Motor neuron (in vitro differentiated cells): ENCODE results near the gene OR5B2. TPM values are rescaled to one million over a fixed set of nuclear protein-coding genes. Genes with fewer than 3 reads are reported as not detected.
"Not testable (repeated sequence)": the region's sequence is repeated elsewhere in the genome, so short reads cannot be mapped to it uniquely, and the experiment has no call there.

Source experiments
- ATAC-seq, 8 experiments: fragments of 200-7000 bp; cut with Tn5 transposase; replicated peaks in 6 of 8; 2 replicates each; pipeline ENCODE4 v1.8.0; 2021; ENCODE audit warnings: mild to moderate bottlenecking in 8 of 8, moderate library complexity in 8 of 8
- H3K27ac ChIP-seq, 2 donors: fragments of 250-450 bp; sonication (Bioruptor Pico); 2 replicates each; pipeline ENCODE4 v1.9.0; 2021; ENCODE audit warnings: antibody characterized with exemption in 2 of 2, mild to moderate bottlenecking in 2 of 2, moderate library complexity in 1 of 2
- H3K4me1 ChIP-seq, 2 donors: fragments of 250-450 bp; sonication (Bioruptor Pico); replicated peaks in 1 of 2; 2 replicates each; pipeline ENCODE4 v1.6.1; 2021; ENCODE audit warnings: antibody characterized with exemption in 2 of 2, mild to moderate bottlenecking in 2 of 2, moderate library complexity in 1 of 2
- H3K4me3 ChIP-seq, 5 donors: fragments of 250-450 bp; sonication (Bioruptor Pico); 2 replicates each; pipeline ENCODE4 v1.9.0; 2021; ENCODE audit warnings: antibody characterized with exemption in 5 of 5, mild to moderate bottlenecking in 5 of 5, moderate library complexity in 4 of 5
- WGBS, 10 experiments: fragments of 450-650 bp; shearing (Covaris generic); methylation state at CpG; one replicate each; pipeline ENCODE4 v1.0.0; 2022; 5-methylcytosine and 5-hydroxymethylcytosine counted together
- in situ Hi-C, 9 experiments: fragments of 400-800 bp; cut with MboI; loops; one replicate each; pipeline ENCODE4 v1.15.0; 2021; ENCODE audit warnings: low sequenced_read_pairs in 9 of 9, low pct_unique_long_range_greater_than_20kb in 2 of 9; ENCODE audit not compliant: unreplicated experiment in 9 of 9
- total RNA-seq, 8 experiments: library from RNA; unstranded; fragments of 300-600 nt; gene quantifications; 2 replicates each; pipeline versions ENCODE4 v1.2.3 to v1.2.4, GENCODE V29; 2022

Gene OR5B2
- under 1 TPM in 2 of 8 experiments, not detected in 6; 0.08 to 0.71 TPM for total RNA-seq

DNA sequence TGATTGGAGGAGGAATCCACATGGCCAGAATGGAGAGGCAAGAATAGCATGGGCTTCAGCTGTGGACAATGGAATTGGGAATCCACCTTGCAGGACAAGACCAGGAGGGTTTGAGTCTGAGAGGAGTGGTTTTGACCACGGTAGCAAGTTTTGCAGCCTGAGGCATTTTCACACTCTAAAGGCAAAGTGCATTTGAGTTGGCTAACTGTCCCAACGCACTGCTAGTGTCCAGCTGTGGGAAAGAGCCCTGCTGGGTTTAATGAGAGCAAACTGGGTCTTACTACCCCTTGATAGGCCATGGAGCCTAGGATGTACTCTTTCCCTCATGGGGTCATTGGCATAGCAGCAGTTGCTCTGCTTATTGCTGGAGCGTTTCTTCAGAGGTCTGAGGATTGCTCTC is at the start of gene OR5B2:
OR5B2 (minus strand) TSS at position 101 of the 400 bp plus-strand sequence. CDS start 4,860 bp downstream, outside the sequence.
- Histone ChIP-seq H3K4me3 (no peak within 1 kb of the TSS), H3K27ac (no peak within 1 kb of the TSS), H3K4me1 (no peaks in the 10 kb centered on the region)
- ATAC-seq: no peak
- in situ Hi-C loops: no loop called here
- WGBS, 10 experiments: 13 to 71% (median 37%) methylated on average over 1 to 3 of the region's 3 CpGs; no CpG with 5 or more reads in 3 of the 10 experiments

DNA sequence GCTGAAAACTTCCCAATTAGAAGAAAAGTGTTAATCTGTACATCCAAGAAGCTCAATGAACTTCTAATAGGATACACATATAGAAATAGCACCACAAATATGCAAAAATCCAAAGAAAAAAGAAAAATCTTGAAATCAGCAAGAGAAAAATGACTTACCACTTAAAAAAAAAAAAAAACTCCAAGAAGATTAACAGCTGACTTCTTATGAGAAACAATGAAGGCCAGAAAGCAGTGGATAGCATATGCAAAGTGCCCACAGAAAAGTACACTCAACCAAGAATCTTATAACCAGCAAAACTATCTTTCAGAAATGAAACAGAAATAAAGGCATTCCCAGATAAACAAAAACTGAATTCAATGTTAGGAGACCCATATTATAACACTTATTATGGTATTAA is 44.0 kb upstream of the OR5B2 start:
- ATAC-seq: no peak
- in situ Hi-C loops: no loop called here
- no peak overlapping the region for H3K4me3 ChIP-seq
- no peaks in the 10 kb centered on the region for H3K4me1 ChIP-seq
- no peak overlapping the region for H3K27ac ChIP-seq

DNA sequence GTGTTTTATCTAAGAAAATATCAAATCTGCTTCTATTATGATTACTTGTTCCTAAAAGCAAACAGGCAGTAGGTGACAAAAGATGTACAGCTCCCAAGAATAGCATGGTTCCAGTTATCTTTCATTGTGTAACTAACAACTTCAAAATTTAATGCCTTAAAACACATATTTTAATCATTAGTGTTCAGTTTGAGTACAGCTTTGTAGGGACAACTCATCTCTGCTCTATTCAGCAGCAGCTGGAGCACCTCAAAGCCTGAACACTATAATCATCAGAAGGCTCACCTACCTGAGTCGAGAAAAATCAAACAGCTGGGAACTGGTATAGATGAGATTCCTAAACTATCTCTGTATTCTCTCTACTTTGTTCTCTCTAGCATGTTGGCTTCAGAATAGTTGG is 38.4 kb upstream of the OR5B2 start:
- in situ Hi-C loops: no loop called here
- Histone ChIP-seq H3K27ac (no peak overlapping the region), H3K4me3 (no peak overlapping the region), H3K4me1 (no peaks in the 10 kb centered on the region)
- no peak for ATAC-seq
- WGBS, 10 experiments: 14 to 100% (median 83%) methylated on average over 1 of the region's 1 CpG; no CpG with 5 or more reads in 5 of the 10 experiments

DNA sequence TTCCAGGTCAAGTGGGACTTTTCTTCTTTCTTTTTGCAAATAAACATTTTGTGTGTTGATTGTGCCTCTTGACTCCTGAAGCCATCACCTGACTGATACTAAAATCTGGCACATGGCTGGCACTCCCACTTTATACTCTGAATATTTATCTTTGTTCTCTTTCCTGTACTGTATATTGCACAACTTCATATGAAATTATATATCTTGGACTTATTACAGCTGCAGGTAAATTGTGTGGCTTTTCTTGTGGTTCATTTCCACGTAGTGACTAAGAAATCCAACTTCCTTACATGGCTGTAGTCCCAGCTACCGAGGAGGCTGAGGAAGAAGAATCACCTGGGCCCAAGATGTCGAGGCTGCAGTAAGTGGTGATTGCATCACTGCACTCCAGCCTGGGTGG is 37.8 kb upstream of the OR5B2 start:
- Histone ChIP-seq H3K4me1 (no peaks in the 10 kb centered on the region), H3K27ac (no peak overlapping the region), H3K4me3 (no peak overlapping the region)
- in situ Hi-C loops: no loop called here
- WGBS, 10 experiments: 0 to 83% (median 41%) methylated on average over 1 to 3 of the region's 3 CpGs
- no peak for ATAC-seq

DNA sequence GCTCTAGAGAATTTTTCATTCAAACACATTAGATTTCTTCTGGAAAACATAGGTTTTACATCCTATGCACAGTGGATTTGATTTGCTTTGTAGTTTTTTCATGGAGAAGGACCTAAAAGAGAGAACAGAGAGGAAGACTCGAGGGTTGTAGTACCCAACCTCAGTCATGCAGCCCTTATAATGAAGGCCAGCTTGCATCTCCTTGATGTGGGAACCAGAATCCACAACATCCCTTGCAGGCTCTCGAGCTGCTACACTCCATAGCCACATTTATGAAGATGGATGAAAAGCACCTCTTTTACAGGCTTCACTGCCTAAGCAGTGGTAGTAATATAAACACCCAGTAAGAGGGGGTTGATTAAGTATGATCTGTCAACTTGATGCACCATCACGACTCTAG is 23.7 kb upstream of the OR5B2 start:
- no peak overlapping the region for H3K27ac ChIP-seq
- ATAC-seq: no peak
- in situ Hi-C loops: no loop called here

DNA sequence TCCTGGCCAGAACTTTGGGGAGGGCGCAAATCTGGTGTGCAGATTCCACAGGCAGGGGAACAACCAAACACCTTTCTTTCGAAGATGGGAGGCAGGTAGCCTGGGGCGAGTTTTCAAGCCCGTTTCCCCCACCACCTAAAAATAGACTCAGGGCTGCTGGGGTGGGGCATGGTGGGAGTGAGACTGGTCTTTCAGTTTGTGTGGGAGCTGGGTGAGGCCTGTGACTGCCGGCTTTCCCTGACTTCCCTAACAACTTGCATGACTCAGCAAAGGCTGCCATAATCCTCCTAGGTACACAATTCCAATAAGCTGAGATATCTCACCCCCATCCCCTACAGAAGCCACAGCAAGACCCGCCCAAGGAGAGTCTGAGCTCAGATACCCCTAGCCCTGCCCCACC is 18.4 kb upstream of the OR5B2 start:
- peak in 1 of 8 experiments; percentile 49 for ATAC-seq
- Histone ChIP-seq H3K27ac (no peak overlapping the region), H3K4me1 (no peaks in the 10 kb centered on the region), H3K4me3 (no peak overlapping the region)
- WGBS, 10 experiments: 0 to 73% (median 58%) methylated on average over 1 to 5 of the region's 6 CpGs; no CpG with 5 or more reads in 4 of the 10 experiments
- in situ Hi-C loops: no loop called here

More for the DNA sequence above, 23.7 kb upstream of the OR5B2 start:
- no peaks in the 10 kb centered on the region for H3K4me1 ChIP-seq
- WGBS, 10 experiments: 0 to 100% (median 48%) methylated on average over 1 to 3 of the region's 3 CpGs
- H3K4me3 ChIP-seq: no peak overlapping the region

DNA sequence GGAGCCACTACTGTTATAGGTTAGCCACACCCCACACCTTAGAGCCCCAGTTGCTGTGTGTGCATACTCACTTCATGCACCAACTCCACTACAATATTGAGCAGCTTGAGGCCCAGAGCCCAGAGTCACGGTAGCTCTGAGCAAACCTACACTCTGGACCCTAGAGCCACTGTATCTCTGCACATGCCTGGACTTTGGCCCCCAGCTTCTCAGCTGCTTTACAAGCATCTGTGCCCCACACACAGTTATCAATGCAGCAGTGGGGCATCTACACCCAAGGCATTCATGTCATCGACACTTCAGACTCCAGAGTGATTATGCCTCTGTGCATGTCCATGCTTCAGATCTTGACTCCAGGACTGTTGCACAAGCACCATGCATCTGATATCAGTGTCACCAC is 16.4 kb upstream of the OR5B2 start:
- H3K27ac ChIP-seq: no peak overlapping the region
- no peak for ATAC-seq
- H3K4me1 ChIP-seq: no peaks in the 10 kb centered on the region
- 75 to 93% (median 80%) methylated on average over 1 to 2 of the region's 2 CpGs; no CpG with 5 or more reads in 6 of the 10 experiments for WGBS, 10 experiments
- no peak overlapping the region for H3K4me3 ChIP-seq
- in situ Hi-C loops: no loop called here

DNA sequence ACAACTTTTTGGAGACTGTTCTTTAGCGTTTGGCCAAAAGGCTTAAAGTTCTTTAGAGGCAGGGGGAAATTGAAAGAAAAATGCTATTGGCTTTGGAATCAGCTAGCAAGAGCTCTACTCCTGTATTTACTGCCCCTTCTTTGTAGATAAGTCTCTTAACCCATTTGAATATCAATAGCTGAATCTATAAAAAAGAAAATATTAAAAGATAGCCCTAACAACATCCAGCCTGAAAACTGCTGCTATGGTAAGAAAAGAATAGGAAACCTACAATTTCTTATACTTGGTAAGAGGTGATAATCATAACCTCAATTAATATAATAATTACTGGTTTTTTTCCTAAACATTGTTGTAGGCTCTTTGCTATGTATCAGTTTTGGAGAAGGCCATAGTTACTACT is 14.2 kb upstream of the OR5B2 start, which contains the start of gene OR5B12:
OR5B12 (minus strand) TSS at position 101 of the 400 bp plus-strand sequence. CDS start 2,085 bp downstream, outside the sequence.
- WGBS, 10 experiments: 0 to 94% (median 88%) methylated on average over 1 of the region's 1 CpG; no CpG with 5 or more reads in 1 of the 10 experiments
- in situ Hi-C loops: no loop called here
- Histone ChIP-seq H3K4me1 (no peaks in the 10 kb centered on the region), H3K27ac (no peak within 1 kb of the TSS), H3K4me3 (no peak within 1 kb of the TSS)
- ATAC-seq: no peak

DNA sequence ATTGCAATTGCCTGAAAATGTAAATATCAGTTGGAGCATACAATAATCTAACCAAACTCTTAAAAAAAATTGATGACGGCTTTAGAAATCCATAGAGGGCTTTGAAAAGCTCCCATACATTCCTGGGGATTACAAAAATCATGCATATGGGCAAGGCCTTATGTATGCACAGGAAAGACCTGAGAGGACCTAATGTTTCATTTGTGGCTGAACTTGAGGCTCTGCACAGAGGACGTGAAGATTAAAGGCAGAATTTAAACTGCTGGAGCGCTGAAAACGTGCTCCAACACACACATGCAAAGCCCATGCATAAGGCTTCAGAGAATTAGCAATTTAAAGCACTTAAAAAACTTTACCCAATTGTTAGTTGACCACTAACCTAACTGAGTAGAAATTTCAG is 10.6 kb upstream of the OR5B2 start:
- WGBS, 10 experiments: 0 to 61% (median 25%) methylated on average over 2 to 4 of the region's 4 CpGs; no CpG with 5 or more reads in 1 of the 10 experiments
- no peak overlapping the region for H3K4me3 ChIP-seq
- no peak overlapping the region for H3K27ac ChIP-seq
- peak in 3 of 8 experiments; percentile 46 to 89 (median 60) for ATAC-seq
- H3K4me1 ChIP-seq: no peaks in the 10 kb centered on the region
- in situ Hi-C loops: no loop called here

DNA sequence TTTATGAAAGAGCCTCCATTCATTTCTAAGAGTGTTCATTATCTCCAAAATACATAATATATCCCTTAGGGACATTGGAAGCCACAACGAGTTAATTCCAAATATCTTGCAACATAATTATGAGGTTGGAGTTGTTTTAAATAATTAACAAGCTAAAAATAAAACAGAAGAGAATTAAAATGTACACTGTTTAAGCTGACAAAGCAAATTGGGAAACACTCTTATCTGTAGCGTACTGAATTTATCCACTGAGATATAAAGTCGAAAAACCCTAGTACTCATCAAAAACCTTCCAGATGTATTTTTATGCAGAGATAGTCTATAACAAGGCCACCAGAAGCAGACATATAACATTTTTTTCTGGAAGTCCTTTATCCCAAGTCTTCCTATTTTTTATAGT is 6.3 kb upstream of the OR5B2 start:
- in situ Hi-C loops: no loop called here
- 18 to 96% (median 69%) methylated on average over 2 to 3 of the region's 3 CpGs; no CpG with 5 or more reads in 1 of the 10 experiments for WGBS, 10 experiments
- H3K4me1 ChIP-seq: no peaks in the 10 kb centered on the region
- no peak overlapping the region for H3K27ac ChIP-seq
- no peak overlapping the region for H3K4me3 ChIP-seq
- no peak for ATAC-seq

DNA sequence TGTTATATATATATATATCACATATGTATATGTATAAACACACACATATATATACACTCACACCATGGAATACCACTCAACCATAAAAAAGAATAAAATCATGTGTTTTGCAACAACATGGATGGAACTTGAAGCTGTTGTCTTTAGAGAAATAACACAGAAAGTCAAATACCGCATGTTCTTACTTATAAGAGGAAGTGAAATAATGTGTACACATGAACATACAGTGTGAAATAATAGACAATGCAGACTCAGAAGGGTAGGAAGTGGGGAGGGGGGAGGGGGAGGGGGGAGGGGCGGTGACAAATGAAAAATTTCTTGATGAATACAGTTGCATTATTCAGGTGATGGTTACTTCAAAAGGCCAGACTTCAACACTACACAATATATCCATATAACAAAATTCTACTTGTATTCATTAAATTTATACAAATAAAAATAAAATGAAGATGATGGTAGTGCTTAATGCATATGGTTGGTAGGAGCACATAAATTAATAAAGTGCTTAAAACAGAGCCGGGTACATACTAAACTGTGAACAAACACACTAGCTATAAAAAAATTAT is 5.8 kb upstream of the OR5B2 start:
- Histone ChIP-seq H3K27ac (no peak overlapping the region), H3K4me3 (no peak overlapping the region), H3K4me1 (no peaks in the 10 kb centered on the region)
- in situ Hi-C loops: no loop called here
- no peak for ATAC-seq
- WGBS, 10 experiments: 0 to 100% (median 49%) methylated on average over 1 to 2 of the region's 3 CpGs; no CpG with 5 or more reads in 4 of the 10 experiments

DNA sequence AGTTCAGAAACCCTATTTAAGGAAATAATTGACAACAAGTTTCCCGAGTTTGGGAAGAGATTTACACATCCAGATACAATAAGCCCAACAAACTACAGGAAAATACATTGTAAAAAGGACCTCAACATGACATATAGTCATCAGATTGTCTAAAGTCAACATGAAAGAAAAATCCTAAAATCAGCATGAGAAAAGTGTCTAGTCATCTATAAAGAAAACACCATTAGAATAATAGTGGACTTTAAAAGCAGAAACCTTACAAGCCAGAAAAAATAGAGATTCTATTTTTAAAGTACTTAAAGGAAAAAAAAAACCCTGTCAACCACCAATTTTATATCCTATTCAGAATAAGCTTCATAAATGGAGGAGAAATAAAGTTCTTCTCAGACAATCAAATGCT is 1.4 kb upstream of the OR5B2 start:
- no peak for ATAC-seq
- WGBS, 10 experiments: 0 to 86% (median 14%) methylated on average over 1 of the region's 1 CpG; no CpG with 5 or more reads in 1 of the 10 experiments

DNA sequence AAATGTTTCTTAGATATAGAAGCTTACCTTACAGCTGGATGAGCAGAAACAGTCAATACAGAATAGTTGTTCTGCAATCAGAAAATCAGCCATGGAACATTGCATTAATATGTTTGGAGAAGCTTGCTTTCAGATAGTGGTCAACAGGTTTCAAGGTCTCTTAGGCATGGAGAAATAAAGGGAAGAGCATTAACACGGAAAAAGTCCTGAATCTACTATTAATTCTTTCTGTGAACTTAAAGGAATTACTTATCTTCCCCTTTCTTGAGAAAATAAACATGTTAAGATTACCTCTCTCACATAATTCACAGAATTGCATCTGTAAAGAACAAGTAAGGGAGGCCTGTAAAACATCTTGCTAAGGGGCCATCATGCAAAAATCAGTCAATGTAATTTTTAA is 21.1 kb downstream of the OR5B2 start, which contains the start of gene OR5B3:
OR5B3 (minus strand) TSS at position 101 of the 400 bp plus-strand sequence. CDS start 3,465 bp downstream, outside the sequence.
- no peak for ATAC-seq
- H3K4me3 ChIP-seq: no peak within 1 kb of the TSS
- in situ Hi-C loops: no loop called here
- 0 to 89% (median 31%) methylated on average over 1 of the region's 1 CpG; no CpG with 5 or more reads in 2 of the 10 experiments for WGBS, 10 experiments
- no peak within 1 kb of the TSS for H3K27ac ChIP-seq
- no peaks in the 10 kb centered on the region for H3K4me1 ChIP-seq

More for the DNA sequence above, 1.4 kb upstream of the OR5B2 start:
- Histone ChIP-seq H3K4me3 (no peak overlapping the region), H3K4me1 (no peaks in the 10 kb centered on the region), H3K27ac (no peak overlapping the region)
- in situ Hi-C loops: no loop called here

DNA sequence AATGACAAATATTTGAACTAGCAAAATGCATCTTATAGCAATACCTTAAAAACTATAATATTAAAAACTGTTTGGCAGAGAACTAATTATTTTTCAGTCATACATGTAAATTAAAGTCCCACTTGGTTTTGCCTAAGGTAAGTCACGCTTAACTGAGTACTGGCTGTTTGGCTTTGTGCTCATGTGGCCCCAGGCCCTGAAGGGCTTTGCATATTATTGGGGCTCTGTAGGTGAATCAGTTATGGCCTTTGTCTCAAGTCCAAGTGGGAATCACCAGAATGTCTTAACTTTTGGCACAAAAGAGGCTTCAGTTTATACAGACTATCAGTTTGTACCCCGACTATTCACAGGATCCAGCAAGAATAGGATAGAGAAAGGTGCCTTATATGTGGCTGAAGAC is 28.3 kb downstream of the OR5B2 start:
- H3K27ac ChIP-seq, ATAC-seq, in situ Hi-C loops, H3K4me3 ChIP-seq, H3K4me1 ChIP-seq: not testable (repeated sequence)
- no CpG with 5 or more reads among the region's 2 CpGs for WGBS, 10 experiments
